ENCODE measurements around the gene AKR7A2.

DNA sequence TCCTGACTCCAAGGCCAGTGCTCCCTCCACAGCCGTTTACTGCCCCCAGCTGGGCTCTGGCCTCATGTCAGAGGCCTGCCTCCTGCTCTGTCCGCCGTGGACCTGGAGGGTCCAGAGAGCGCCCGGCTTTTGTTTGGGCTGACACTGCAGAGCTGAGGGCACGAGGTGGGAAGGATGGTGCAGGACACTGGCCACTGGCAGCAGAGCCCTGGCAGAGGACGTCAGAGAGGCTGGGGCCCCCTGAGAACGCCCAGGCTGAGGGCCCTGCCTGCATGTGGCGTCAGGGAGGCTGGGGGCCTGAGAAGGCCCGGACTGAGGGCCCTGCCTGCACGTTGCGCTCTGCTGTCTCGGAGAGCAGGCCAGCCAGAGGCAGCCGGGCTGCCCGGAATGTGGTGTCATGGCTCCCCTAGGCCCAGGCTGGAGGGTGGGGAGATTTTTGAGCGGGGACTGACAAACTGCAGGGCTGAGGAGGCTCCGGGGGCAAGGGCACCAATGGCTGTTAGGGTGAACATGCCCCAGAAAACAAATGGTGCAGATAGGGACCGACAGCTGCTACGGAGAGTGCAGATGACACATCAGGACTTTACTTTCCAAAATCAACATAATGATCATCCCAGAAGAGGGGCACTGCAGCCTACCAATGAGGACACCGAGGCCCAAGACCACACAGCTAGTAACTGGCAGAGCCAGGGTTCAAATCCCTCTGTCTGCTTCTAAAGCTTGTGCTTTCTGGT is 31.8 kb upstream of the AKR7A2 start:
- TF ChIP-seq, protein P1, sequence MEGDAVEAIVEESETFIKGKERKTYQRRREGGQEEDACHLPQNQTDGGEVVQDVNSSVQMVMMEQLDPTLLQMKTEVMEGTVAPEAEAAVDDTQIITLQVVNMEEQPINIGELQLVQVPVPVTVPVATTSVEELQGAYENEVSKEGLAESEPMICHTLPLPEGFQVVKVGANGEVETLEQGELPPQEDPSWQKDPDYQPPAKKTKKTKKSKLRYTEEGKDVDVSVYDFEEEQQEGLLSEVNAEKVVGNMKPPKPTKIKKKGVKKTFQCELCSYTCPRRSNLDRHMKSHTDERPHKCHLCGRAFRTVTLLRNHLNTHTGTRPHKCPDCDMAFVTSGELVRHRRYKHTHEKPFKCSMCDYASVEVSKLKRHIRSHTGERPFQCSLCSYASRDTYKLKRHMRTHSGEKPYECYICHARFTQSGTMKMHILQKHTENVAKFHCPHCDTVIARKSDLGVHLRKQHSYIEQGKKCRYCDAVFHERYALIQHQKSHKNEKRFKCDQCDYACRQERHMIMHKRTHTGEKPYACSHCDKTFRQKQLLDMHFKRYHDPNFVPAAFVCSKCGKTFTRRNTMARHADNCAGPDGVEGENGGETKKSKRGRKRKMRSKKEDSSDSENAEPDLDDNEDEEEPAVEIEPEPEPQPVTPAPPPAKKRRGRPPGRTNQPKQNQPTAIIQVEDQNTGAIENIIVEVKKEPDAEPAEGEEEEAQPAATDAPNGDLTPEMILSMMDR (IDR thresholded peaks at IDR 0.05 in 4 of 5, conservative IDR thresholded peaks at IDR 0.05 in 1 of 5): no peak
- TF ChIP-seq POLR2A (IDR thresholded peaks at IDR 0.05): no peak

Measured in gastrocnemius medialis (tissue), 4 donors.